Activated CD8-positive, alpha-beta memory T cell treated with anti-CD3 and anti-CD28 coated beads for 24 hours (primary cell): ENCODE data around the gene SLC18A3.

Source experiments
- DNase-seq: peaks from one replicate; pipeline ENCODE4 v3.0.0-alpha.2; 2020

Gene SLC18A3

GRCh38 chr10:49612513-49613164 lies 2.5 kb downstream of the SLC18A3 start:
- DNase-seq, result no peak

- no peak for DNase-seq
These were observed 3.2 kb downstream of the SLC18A3 start for GRCh38 chr10:49613165-49613881.

- no peak for DNase-seq
These were observed 3.8 kb downstream of the SLC18A3 start, which contains the start of gene CHAT for GRCh38 chr10:49613882-49614241. TSS of gene CHAT (plus strand) at chr10:49614037. CDS start at chr10:49614190, 153 bp downstream.

- no peak for DNase-seq
These were observed 4.4 kb downstream of the SLC18A3 start for GRCh38 chr10:49614242-49615198.

GRCh38 chr10:49615213-49615612 lies 5.1 kb downstream of the SLC18A3 start:
- no peak for DNase-seq

GRCh38 chr10:49615721-49616120 lies 5.6 kb downstream of the SLC18A3 start:
- no peak for DNase-seq

- no peak for DNase-seq
These were observed 6.5 kb downstream of the SLC18A3 start for GRCh38 chr10:49616421-49617101.

GRCh38 chr10:49617121-49618020 lies 7.3 kb downstream of the SLC18A3 start:
- DNase-seq, result no peak

- no peak for DNase-seq
These were observed 8.7 kb downstream of the SLC18A3 start for GRCh38 chr10:49618821-49619220.

- no peak for DNase-seq
These were observed 9.5 kb downstream of the SLC18A3 start for GRCh38 chr10:49619613-49620012.

GRCh38 chr10:49620286-49620810 lies 10.2 kb downstream of the SLC18A3 start:
- DNase-seq, result no peak

- no peak for DNase-seq
These were observed 10.8 kb downstream of the SLC18A3 start for GRCh38 chr10:49620841-49621378.

GRCh38 chr10:49621561-49621960 lies 11.5 kb downstream of the SLC18A3 start:
- DNase-seq, result no peak

- no peak for DNase-seq
These were observed 12.6 kb downstream of the SLC18A3 start for GRCh38 chr10:49622426-49623425.

GRCh38 chr10:49624629-49625028 lies 14.5 kb downstream of the SLC18A3 start:
- no peak for DNase-seq

GRCh38 chr10:49625411-49625810 lies 15.3 kb downstream of the SLC18A3 start:
- no peak for DNase-seq

- no peak for DNase-seq
These were observed 16.9 kb downstream of the SLC18A3 start for GRCh38 chr10:49627038-49627437.

GRCh38 chr10:49627644-49628247 lies 17.6 kb downstream of the SLC18A3 start:
- no peak for DNase-seq

GRCh38 chr10:49628599-49628998 lies 18.5 kb downstream of the SLC18A3 start:
- no peak for DNase-seq
